HG02678 (cell line): Measurements from ENCODE around the gene PRKCZ.

Source experiments
- ATAC-seq: cut with Tn5 transposase; IDR thresholded peaks from one replicate; pipeline ENCODE4 v1.9.1; 2021; ENCODE audit warnings: mild to moderate bottlenecking, moderate library complexity; ENCODE audit not compliant: unreplicated experiment

Gene PRKCZ

DNA sequence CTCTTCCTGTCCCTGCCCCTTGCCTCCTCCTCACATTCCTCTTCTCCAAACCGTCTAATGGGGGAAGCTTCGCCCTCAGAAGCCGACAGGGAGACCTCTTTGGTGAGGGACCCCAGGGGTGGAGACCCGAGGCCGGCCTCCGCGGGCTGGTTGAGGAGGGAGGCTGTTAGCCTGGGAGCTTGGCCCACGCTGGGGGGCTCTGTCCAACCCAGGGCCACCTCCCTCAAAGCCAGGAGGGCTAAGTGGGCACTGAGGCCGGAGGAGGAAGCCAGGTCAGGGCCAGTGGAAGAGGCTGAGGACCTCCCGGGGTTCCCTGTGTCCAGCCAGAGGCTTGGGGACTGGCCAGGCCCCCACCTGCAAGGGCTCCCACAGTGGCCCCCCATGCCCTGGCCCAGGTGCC, 25.8 kb upstream of the PRKCZ start:
- no peak for ATAC-seq

DNA sequence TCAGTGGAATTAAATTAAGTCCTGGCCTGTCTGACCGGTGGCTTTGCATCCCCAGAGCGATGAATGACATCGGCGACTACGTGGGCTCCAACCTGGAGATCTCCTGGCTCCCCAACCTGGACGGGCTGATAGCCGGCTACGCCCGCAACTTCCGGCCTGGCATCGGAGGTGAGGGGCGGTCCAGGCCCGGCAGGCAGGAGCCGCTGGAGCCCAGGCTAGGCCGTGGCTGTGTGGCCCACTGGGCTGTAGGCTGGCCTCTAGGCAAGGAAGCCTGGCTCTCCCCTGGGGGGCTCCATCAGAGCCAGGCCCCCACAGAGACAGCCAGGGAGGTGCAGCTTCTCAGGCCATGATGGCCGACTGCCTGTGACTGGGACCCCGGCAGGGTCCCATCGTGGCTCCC, 25.3 kb upstream of the PRKCZ start:
- no peak for ATAC-seq

DNA sequence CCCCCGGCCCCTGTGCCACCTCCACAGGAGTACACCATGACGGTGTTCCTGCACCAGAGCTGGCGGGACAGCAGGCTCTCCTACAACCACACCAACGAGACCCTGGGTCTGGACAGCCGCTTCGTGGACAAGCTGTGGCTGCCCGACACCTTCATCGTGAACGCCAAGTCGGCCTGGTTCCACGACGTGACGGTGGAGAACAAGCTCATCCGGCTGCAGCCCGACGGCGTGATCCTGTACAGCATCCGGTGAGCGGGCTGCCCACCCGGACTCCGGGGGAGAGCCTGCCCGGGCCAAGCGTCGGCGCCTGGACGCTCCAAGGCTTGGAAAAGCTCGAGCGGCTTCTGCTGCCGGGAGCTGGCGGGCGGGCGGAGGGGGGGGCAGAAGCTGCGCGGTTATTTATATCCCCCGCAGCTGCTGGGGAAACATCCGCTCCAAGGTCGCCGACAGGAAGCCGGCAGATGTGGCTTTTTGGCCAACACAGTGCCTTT, 24.7 kb upstream of the PRKCZ start:
- no peak for ATAC-seq

DNA sequence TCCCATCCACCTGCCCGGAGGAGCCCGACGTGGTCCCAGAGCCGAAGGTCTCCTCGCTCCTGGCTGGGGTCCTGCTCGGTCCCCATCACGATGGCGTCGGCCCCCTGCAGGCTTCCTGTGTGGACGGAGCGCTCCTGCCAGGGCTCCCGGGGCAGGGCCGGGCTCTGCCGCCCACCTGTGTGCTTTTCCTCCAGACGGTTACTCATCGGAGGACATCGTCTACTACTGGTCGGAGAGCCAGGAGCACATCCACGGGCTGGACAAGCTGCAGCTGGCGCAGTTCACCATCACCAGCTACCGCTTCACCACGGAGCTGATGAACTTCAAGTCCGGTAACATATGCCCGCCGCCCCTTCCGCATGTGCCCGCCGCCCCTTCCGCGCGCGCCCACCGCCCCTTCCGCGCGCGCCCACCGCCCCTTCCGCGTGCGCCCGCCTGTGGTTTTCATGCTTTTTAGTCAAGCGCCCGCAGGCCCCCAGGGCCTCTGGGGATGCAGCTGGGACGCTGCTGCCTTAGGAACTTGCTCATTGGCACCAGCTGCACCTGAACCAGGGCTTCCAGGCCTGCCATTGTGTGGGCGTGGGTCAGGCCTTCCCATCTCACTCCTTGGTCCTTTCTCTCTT, 22.1 kb upstream of the PRKCZ start:
- no peak for ATAC-seq

DNA sequence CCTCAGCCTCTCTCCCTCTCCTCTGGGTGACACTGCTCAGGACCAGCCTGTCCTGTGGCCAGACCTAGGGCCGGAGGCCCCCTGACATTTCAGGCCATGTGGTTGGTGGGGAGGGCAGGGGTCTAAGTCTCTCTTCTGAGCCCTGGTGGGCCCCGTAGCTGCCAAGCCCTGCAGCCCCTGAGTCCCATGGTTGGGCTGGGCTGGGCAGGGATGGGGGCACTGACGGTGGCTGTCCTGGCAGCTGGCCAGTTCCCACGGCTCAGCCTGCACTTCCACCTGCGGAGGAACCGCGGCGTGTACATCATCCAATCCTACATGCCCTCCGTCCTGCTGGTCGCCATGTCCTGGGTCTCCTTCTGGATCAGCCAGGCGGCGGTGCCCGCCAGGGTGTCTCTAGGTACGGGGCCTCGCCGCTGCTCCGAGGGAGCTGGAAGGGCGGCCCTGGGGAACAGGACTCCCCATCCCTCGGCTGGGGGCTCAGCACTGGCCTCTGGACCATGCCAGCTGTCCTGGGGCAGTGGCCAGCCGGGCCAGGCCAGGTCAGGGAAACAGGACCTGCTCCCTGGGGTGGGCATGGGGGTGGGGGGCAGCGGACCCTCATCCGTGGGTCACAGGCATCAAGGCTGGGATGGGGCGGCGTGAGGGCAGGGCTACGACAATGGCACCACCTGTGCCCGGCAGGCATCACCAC, 21.2 kb upstream of the PRKCZ start:
- no peak for ATAC-seq

DNA sequence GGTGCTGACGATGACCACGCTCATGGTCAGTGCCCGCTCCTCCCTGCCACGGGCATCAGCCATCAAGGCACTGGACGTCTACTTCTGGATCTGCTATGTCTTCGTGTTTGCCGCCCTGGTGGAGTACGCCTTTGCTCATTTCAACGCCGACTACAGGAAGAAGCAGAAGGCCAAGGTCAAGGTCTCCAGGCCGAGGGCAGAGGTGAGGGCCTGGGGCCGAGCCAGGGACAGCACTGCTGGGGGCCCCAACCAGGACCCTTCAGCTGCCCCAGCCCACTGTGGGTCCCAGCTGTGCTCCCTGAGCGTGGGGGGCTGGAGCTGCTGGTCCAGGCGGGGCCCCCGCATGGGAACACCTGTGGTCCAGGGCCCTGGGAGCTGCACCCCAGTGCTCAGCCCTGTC, 20.6 kb upstream of the PRKCZ start:
- ATAC-seq = no peak

DNA sequence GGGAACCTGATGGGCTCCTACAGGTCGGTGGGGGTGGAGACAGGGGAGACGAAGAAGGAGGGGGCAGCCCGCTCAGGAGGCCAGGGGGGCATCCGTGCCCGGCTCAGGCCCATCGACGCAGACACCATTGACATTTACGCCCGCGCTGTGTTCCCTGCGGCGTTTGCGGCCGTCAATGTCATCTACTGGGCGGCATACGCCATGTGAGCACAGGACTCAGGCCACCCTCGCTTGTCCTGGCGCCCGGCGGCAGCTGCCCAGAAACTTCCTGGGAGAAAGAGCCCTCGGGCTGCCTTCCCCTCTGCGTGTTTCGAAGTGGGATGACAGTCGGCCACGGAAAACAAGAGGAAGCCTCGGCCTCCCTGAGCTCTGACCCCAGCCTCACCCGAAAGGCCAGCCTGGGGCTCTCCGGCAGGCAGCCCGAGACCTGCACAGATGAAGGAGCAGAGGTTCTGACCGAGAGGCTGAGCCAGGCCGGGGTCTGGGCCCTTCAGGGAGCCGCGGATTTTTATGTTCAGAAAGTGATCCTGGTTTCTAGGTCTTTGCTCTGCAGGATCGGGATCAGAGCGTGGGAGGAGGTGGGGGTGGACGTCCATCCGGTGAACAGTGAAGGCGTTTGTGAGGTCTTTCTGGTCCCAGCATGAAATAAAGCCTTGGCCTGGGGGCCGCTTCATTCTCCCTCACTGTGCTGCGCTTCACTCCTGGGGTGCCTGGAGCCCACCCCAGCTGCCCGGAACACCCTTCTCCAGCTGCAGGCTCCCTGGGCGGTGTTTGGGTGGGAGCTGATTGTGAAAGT, 19.9 kb upstream of the PRKCZ start:
- no peak for ATAC-seq

DNA sequence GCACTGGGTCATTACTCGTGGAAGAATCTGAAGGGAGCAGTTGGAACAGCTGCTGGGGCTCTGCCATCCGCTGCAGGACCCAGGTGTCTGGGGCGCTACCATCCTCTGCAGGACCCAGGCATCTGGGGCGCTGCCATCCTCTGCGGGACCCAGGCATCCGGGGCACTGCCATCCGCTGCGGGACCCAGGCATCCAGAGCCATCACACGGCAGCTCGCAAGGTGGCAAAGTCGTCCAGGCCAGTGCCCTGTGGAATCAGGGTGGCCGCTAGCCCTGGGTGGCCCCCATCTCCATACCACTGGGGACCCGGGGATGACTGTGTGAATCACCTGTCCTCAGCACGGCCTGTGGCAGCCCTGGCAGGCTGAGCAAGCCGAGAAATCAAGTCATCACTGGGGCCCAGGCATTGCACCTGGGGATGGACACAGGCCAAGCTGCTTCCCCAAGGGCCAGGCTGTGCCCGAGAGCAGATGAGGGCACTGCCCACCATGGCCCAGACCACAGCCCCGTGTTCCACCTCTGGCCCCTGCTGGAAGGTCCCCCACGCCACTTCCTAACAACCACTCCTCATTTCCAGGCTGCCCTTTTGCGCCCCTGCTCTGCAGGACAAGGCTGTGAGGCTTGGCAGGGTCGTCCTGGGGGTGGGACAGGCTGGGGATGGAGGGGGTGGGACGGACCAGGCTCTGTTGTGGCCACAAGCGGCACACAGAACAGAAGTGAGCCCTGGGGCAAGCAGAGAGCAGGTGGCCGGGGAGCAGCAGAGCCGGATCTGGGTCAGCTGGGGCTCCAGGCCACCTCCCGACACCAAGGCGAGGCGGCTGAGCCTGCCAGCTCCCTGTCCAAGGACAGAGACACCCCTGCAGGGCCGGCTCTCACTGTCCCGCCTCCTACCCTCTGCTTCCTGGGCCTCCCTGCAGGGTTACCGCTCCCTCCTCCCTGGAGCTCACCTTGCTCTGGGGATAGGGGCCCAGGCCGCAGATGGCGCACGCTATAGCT, 18.4 kb upstream of the PRKCZ start:
- ATAC-seq = no peak

DNA sequence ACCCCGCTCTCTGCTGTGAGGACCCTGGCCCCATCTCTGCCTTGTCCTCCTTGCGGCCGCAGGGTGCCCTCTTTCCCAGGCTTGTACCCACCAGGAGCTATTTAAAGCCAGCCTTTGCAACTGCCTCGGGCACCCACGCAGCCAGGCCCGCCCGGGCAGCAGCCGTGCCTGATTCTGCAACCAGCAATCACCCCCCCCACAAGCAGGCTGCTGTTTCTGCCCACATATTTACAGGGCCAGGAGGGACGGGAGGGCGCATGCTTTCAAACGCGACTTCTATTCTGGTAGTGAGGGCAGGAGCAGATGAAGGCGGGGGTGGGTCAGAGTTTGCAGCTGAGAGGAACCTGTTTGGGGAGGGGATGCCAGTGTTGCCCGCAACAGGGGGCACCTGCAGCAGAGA, 17.5 kb upstream of the PRKCZ start:
- no peak for ATAC-seq

DNA sequence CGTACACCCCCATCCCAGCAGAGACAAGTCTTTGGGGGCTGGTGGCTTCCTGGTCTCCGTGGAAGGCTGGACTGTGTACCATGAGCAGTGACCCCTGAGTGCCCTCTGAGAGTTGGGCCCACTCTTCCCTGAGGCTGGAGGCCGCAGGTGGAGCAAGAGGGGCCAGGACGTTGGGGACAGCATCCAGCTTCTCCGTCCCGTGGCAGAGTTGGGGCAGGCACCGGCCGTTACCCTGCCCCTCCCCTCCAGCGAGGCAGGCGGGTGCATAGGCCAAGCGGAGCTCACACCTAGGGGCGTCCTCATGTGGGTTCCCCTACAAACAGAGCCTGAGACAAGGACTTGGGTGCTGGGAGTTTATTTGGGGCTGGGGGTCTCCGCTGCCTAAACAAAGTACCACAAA, 17.0 kb upstream of the PRKCZ start:
- ATAC-seq = no peak

DNA sequence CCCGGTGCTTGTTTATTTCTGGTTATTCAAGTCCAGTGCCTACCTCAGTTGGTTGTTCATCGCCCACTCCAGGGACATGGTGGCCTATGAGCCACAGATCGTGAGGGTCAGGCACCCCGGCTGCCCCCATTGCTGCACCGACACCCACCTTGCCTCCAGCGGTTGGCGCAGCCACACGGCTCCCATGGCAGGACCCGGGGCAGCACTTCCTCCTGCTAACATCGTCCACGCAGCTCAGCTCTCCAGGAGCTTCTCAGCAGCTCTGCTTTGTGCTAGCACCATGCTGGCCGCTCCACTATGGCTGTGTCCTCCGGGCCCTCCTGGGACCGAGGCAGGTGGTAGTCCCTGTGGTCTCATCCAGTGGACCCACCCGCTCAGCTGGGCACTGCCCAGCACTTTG, 13.9 kb upstream of the PRKCZ start:
- ATAC-seq = no peak

DNA sequence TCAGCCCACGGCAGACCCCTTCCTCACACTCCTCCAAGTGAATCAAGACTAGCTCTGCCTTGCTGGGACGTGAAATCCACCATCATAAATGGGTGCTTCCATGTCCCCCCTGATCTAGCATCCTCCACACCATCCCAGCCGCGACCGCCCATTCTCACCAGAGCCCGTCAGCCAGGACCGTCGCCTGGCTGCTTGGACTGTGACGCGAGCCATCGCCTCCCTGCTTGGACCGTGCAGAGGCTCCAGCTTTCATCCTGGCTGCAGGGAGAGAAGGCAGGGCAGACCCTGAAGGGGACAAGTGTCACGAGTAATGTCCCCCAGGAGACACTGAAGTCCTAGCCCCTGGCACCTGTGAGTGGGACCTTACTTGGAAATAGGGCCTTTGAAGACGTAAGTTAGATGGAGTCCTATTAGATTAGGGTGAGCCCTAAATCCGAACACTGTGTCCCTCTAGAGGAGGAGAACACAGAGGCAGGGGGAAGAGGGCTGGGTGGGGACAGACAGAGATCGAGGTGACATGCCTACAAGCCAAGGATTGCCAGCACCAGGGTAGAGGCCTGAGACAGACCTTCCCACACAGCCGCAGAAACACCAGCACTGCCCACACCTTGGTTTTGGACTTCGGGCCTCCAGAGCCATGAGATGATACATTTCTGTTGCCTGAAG, 12.8 kb upstream of the PRKCZ start:
- no peak for ATAC-seq

DNA sequence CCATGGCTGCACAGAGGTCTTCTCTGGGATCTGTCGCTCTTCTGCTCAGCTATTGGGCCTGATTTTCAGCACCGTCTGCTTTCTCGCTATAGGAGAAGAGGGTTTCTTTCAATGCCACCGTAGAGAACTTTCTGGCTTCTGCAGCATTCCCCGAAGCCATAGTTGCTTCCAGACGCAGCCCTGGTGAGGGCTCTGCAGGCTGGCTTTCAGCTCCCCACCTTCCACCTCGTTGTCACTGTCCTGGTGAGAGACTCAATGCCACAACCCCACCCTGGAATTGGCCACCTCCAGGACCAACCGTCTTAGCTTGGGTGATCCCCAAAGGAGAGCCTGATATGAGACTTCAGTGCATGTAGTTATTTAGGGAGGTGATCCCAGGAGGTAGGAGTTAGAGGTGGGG, 12.0 kb upstream of the PRKCZ start:
- no peak for ATAC-seq

DNA sequence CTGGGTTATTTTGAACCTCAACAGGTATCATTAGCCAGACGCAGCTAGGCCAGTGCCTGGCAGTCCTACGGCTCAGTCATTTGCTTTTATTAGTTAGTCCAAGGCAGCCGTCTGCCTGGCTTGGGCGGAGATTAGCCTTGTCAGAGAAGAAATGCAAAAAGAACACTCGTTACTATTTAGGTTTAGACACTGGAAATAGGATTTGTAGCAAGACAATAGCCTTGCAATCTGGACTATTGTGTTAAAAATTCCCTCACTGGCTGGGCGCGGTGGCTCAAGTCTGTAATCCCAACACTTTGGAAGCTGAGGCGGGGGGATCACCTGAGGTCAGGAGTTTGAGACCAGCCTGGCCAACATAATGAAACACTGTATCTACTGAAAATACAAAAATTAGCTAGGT, 11.0 kb upstream of the PRKCZ start:
- ATAC-seq = no peak

DNA sequence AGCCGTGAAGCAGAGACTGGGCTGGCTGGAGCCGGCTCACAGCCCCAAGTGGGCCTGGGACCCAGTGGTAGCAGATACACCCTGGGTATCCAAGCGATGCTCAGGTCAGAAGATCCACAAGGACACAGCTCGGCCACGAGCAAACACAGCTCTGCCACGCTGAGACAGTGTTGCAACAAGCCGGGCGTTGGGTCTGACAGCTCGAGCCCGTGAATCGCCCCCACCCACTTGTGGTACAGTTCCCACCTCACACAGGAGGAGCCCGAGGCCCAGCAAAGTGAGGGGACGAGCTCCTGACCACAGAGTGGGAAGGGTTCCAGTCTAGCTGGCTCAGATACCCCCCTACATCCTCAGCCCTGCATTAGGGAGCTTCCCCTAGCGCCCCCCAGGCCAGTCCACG, 8.9 kb upstream of the PRKCZ start:
- no peak for ATAC-seq

DNA sequence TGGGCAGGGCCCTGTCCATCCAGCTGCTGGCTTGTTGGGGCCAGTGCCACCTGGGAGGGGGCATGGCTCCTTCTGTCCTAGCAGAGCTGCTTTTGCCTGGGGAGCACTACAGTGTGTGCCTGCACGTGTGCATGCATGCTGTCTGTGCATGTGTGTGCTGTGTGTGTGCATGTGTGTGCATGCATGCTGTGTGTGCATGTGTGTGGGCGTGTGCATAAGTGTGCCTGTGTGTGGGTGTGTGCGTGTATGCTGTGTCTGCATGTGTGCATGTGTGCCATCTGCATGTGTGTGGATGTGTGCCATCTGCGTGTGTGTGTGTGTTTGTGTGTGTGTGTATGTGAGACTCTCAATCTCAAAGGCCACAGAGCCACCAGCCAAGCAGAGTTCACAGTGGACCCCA, 8.3 kb upstream of the PRKCZ start:
- no peak for ATAC-seq

DNA sequence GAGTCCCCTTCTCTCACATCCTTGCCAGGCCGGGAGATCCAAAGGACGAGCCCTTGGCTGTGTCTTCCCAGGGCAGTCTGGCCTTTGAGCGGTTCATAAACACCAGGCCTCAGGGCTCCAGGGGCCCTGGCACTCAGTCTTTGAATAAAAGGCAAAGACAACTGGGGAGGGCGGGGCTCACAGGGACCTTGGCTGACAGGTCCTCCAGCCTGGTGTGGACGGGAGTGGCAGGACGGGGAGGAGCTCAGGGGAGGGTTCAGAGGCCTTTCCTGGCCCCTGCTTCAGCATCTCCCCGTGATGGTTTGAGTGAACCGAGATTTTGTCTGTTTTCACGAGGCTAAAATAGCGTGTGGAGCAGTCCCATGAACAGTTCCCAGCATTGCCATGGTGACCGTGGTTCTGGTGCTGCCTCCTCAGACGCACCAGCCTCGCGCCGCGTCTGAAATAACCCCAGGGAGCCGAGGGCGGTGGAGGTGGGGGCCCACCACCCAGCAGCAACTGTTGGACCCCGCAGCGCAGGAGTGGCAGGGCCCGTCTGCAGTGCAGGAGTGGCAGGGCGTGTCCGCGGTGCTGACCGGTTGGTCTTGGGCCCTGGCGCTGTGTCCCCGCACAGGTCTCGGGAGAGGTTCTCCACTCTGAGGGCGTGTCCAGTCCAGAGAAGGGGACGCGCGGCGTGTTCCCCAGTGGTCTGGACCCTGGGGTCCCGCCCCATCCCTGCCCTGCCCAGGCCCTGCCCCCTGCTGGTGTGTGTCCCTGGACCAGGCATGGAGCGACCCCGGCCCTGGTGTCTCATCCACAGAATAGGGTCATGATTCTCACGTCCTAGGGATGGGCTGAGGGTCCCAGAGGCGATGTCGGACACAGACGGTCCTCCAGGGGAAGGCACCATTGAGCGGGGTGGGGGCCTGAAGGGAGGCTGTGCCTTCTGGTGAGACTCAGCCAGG, 7.1 kb upstream of the PRKCZ start:
- no peak for ATAC-seq

DNA sequence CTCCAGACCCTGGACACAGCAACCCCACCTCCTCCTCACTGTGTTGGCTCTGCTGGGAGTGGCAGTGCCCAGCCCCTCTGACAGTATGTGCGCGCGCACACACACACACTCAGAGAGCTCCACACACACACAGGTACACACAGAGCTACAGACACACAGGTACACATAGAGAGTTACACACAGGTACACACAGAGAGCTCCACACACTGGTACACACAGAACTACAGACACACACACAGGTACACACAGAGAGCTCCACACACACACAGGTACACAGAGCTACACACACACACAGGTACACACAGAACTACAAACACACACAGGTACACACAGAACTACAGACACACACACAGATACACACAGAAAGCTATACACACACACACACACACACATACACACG, 6.3 kb upstream of the PRKCZ start:
- no peak for ATAC-seq
